Skeletal muscle cell (primary cell): ENCODE measurements around the gene RBM14.
"Not testable (repeated sequence)": the region's sequence is repeated elsewhere in the genome, so short reads cannot be mapped to it uniquely, and the experiment has no call there.

Source experiments
- DNase-seq: peaks from one replicate; pipeline ENCODE4 v3.0.0-alpha.2; 2010; ENCODE audit warnings: low read depth
- H3K4me3 ChIP-seq: 2 replicates; pipeline ENCODE4 v1.5.1; 2011; ENCODE audit warnings: low read depth, mild to moderate bottlenecking, control low read depth, low read length, moderate library complexity

RBM14 gene

DNA sequence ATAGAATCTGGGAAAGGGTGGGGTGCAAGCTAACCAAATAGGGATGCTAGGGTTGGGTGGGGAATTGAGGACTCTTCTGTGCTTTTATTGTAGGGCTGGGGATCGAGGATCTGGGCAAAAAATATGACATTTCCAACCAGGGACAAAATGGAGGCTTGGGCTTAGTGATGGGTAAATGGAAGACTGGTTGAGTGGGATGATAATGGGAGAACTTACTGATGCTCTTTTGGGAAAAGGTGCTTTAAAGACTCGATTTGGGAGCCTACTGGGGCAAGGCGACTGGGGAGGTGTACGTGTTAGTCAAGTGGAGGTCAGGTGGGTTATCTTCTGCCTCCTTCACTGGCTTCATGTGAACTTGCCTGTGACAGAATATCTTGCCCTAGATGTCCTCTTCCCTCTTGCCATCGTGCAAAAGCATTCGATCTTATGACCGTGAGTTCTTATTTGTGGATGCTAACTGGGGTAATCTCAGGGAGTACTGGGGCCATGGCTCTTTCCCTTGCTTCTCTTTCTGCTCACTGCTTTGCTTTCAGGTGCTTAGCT lies 11.7 kb downstream of the RBM14 start:
- H3K4me3 ChIP-seq, result no peak overlapping the region
- no peak for DNase-seq

DNA sequence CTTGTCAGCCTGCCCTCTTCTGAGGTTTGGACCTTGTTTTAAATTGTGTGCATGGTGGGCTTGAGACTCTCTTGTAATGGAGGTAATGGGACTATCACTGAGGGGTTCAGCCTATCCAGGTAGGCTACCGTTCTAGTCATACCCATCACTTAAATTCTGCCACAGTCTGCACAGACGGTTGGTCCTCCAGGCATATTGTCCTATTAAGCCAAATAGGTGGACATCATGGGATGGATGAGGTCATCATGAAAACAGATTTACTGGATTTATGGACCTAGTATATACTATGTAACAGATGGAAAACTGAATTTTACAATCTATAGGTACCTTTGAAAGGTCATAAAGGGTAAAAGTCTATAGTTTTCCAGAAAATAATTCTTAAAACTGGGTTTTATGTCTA lies 12.9 kb downstream of the RBM14 start:
- no peak for DNase-seq
- H3K4me3 ChIP-seq, result no peak overlapping the region

- no peak for DNase-seq
- no peak overlapping the region for H3K4me3 ChIP-seq
Observed at GRCh38 chr11:66631883-66632282, 15.5 kb downstream of the RBM14 start.

GRCh38 chr11:66632952-66633351 lies 16.5 kb downstream of the RBM14 start:
- no peak for DNase-seq

DNA sequence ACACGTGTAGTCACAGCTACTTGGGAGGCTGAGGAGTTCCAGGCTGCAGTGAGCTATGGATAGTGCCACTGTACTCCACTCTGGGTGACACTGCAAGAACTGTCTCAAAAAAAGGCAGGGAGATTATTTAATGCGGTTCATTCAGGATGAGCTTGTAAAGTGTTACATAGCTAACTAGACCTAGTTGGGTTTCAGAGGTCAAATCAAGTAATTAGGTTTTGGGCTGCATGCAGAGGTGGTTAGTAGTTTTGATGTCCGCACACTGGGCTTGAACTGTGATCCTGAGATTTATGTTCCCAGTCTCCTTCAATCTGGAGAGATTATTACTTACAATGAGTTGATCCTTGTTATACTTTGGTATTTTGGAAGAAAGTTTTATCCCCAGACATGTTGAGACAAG lies 20.0 kb downstream of the RBM14 start:
- no peak overlapping the region for H3K4me3 ChIP-seq
- no peak for DNase-seq

More at GRCh38 chr11:66632952-66633351, 16.5 kb downstream of the RBM14 start:
- H3K4me3 ChIP-seq, result no peak overlapping the region

DNA sequence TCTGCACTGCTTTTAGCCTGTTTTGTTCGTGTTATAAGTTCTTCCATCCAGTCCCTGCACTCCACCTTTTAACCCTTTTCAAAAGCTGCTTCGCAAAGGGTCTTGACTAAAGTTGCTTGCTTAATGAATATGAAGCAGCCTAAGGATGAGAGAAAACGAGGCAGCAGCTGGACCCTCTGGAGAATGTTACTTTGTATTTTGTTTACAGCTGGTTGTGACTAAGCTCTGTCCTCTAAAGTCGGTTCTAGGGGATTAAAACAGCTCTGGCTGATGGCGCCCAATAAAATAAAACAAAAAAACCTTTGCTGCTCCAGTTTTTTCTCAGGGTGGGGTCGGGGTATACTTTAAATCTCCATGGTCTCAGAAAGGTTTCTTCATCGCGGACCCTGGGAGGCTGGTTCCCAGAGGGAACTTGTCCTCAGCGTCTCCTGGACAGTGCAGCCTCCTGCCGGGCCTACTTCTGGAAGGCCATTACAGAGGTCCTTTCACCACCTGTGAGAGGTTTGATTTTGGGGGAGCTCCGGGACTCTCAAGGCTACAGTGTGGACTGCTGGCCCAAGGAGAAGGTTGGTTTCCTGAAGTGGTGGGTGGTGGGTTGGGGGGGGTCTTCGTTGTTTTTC lies 21.2 kb downstream of the RBM14 start:
- DNase-seq, result no peak
- H3K4me3 ChIP-seq, result peak overlapping the region; percentile 46

DNA sequence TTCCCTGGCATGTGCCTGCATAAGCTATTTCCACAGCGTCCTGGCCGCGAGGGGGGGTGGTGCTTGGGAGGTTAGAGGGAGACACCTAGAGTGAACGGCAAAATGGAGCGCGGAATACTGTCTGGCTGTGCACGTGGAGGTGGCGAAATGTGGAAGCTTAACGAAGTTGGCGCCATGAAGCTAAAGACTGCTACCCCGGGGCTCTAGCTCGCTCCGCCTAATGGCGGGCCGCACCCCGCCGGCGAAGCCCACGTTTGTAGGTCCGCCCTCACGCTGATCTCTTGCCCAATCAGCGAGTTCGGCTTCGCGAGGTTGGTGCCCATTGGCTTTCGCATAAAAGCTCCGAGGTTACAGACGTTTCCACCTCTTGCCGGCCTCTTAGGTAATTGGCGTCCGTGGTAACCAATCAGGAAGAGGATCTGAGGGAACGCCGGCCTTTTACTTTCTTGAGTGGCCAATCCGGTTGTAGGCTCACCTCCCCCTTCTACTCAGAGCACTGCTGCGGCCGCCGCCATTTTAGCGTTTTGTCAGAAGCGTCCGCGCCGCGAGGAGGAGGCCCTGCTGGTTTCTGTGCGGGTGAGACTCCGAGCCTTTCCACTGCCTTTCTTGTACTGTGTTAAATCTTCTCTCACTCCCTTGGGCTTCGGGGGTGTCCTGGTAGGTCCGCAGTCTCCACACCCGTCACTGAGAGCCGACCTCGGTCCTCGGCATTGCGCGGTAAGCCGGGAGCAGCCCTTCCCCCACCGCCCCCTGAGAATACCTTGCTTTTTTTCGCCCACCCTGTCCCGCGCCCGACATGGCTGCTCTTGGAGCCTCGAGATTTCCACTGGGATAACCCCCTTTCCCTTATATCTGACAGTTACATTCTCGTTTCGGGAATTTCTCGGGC lies 22.0 kb downstream of the RBM14 start, which contains the start of gene RBM4:
Gene RBM4, plus strand, starts transcription at position 527 of the 889 bp plus-strand sequence. CDS start 1,009 bp downstream, outside the sequence.
- H3K4me3 ChIP-seq, result peak within 1 kb of the TSS; percentile 91
- DNase-seq, result peak; percentile 99

DNA sequence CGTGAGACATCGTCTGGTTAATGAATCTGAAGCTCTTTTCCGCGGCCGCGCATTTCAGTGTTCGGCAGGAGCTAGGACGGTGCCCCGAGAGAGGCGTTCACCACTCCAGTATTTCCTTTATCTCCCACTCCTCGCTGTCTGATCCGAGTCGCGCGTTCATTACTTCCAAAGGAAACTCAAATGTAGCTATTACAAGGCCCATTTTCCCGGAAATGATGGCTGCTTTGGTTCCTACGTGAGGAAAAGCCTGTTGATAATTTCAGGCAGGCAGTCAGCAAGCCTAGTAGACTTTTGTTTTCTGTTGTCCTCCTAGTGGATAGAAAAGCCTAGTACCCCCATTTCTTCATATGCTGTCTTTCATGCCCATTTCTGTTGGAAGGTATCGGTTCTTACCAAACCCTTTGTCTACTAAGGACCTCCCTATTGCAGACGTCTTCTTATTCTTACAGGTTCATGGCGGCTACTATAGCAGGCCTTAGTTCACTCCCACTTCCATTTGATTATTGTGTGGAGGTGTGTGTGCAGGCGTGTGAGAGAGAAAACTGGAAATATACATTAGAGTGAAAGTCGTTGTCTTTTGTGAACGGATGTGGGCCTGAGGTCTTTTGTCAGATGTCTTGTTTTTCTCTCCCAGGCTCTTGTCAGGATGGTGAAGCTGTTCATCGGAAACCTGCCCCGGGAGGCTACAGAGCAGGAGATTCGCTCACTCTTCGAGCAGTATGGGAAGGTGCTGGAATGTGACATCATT lies 22.8 kb downstream of the RBM14 start:
- peak overlapping the region; percentile 91 for H3K4me3 ChIP-seq
- no peak for DNase-seq

GRCh38 chr11:66639814-66640340 lies 23.4 kb downstream of the RBM14 start:
- DNase-seq, result not testable (repeated sequence)
- peak overlapping the region; percentile 91 for H3K4me3 ChIP-seq

GRCh38 chr11:66641834-66642233 lies 25.4 kb downstream of the RBM14 start:
- no peak for DNase-seq
- H3K4me3 ChIP-seq, result peak overlapping the region; percentile 91

DNA sequence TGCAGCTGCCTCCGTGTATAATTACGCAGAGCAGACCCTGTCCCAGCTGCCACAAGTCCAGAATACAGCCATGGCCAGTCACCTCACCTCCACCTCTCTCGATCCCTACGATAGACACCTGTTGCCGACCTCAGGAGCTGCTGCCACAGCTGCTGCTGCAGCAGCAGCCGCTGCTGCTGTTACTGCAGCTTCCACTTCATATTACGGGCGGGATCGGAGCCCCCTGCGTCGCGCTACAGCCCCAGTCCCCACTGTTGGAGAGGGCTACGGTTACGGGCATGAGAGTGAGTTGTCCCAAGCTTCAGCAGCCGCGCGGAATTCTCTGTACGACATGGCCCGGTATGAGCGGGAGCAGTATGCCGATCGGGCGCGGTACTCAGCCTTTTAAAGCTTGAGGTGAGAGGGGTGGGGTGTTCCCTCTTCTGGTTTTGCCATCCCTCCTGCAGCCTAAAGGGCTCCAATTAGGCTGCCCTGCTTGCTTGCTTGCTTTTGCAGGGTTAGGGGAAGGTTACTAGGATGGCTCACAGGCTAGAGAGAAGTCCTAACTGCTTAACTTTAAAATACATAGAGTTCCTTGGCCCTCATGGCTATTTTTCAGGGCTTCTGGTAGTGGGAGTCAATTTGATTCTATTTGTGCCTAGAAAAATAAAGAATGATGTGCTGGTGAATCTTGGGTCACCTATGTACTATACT lies 27.5 kb downstream of the RBM14 start:
- DNase-seq, result no peak
- H3K4me3 ChIP-seq, result no peak overlapping the region

GRCh38 chr11:66646828-66647227 lies 30.4 kb downstream of the RBM14 start:
- no peak overlapping the region for H3K4me3 ChIP-seq
- no peak for DNase-seq

- DNase-seq, result no peak
- no peak overlapping the region for H3K4me3 ChIP-seq
Observed at GRCh38 chr11:66649903-66650302, 33.5 kb downstream of the RBM14 start.

GRCh38 chr11:66651016-66651415 lies 34.6 kb downstream of the RBM14 start:
- DNase-seq, result no peak
- no peak overlapping the region for H3K4me3 ChIP-seq

GRCh38 chr11:66652651-66653050 lies 36.2 kb downstream of the RBM14 start:
- no peak overlapping the region for H3K4me3 ChIP-seq
- DNase-seq, result no peak

DNA sequence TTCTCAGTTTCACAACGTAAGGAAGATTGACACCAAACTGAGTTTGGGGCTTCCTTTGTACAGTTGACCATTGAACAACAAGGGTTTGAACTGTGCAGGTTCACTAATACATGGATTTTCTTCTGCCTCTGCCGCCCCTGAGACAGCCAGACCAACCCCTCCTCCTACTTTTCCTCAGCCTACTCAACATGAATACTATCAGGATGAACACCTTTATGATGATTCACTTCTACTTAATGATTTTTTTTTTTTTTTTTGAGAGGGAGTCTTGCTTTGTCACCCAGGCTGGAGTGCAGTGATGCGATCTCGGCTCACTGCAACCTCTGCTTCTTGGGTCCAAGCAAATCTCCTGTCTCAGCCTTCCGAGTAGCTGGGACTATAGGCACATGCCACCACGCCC lies 36.7 kb downstream of the RBM14 start:
- DNase-seq, result no peak
- H3K4me3 ChIP-seq, result no peak overlapping the region

DNA sequence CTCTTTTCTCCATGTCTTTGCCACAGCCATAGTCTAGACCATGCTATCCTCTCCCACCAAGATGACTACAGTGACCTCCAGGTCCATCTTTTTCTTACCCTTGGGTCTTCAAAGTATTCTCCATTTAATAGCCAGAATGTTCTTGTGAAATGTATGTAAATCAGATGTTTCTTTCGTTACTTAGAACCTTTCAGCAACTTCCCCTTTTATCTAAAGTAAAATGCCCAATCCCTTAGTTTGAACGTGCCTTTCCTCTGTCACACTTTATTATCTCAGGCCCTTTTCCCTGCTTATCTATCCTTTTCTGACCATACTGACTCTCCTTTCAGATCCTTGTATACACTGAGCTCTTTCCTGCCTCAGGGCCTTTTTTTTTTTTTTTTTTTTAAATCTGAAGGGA lies 43.3 kb downstream of the RBM14 start:
- no peak for DNase-seq

GRCh38 chr11:66663741-66664296 lies 47.4 kb downstream of the RBM14 start:
- DNase-seq, result no peak
- H3K4me3 ChIP-seq, result no peak overlapping the region

More for the DNA sequence above, 43.3 kb downstream of the RBM14 start:
- H3K4me3 ChIP-seq, result no peak overlapping the region

GRCh38 chr11:66665369-66665768 lies 48.9 kb downstream of the RBM14 start:
- no peak overlapping the region for H3K4me3 ChIP-seq
- no peak for DNase-seq
